Measurements from ENCODE around the gene ABHD8.

Gene ABHD8

GRCh38 chr19:17324357-17325114, 21.3 kb upstream of the ABHD8 start:
- no peak for TF ChIP-seq CTCF (conservative IDR thresholded peaks at IDR 0.05; ENCODE audit: low read length)
- no peak for DNase-seq (ENCODE audit: low read depth)

GRCh38 chr19:17323964-17324332, 20.7 kb upstream of the ABHD8 start:
- TF ChIP-seq CTCF (conservative IDR thresholded peaks at IDR 0.05; ENCODE audit: low read length), result no peak
- no peak overlapping the region for H3K4me3 ChIP-seq (ENCODE audit: low read length)
- no peak for DNase-seq (ENCODE audit: low read depth)

More at GRCh38 chr19:17324357-17325114, 21.3 kb upstream of the ABHD8 start:
- no peak overlapping the region for H3K4me3 ChIP-seq (ENCODE audit: low read length)

- TF ChIP-seq CTCF (conservative IDR thresholded peaks at IDR 0.05; ENCODE audit: low read length), result no peak
- DNase-seq (ENCODE audit: low read depth), result no peak
- no peak overlapping the region for H3K4me3 ChIP-seq (ENCODE audit: low read length)
Observed at GRCh38 chr19:17323300-17323963, 20.2 kb upstream of the ABHD8 start.

GRCh38 chr19:17322854-17323253, 19.6 kb upstream of the ABHD8 start:
- DNase-seq (ENCODE audit: low read depth), result no peak
- H3K4me3 ChIP-seq (ENCODE audit: low read length), result no peak overlapping the region
- TF ChIP-seq CTCF (conservative IDR thresholded peaks at IDR 0.05; ENCODE audit: low read length), result no peak

GRCh38 chr19:17321655-17322489, 18.6 kb upstream of the ABHD8 start:
- no peak for DNase-seq (ENCODE audit: low read depth)
- no peak for TF ChIP-seq CTCF (conservative IDR thresholded peaks at IDR 0.05; ENCODE audit: low read length)
- H3K4me3 ChIP-seq (ENCODE audit: low read length), result no peak overlapping the region

GRCh38 chr19:17320435-17320834, 17.2 kb upstream of the ABHD8 start:
- no peak for DNase-seq (ENCODE audit: low read depth)
- no peak for TF ChIP-seq CTCF (conservative IDR thresholded peaks at IDR 0.05; ENCODE audit: low read length)
- no peak overlapping the region for H3K4me3 ChIP-seq (ENCODE audit: low read length)
